AG04450 (cell line): Measurements from ENCODE around the gene GJB4. TPM values are rescaled to one million over a fixed set of nuclear protein-coding genes. Genes with fewer than 3 reads are reported as not detected.

Experiments
- CTCF ChIA-PET: fragments of 300-600, 350-600 bp; formaldehyde crosslinking; extraction: SDS; loops from one replicate; lab custom pipeline; 2022; ENCODE audit warnings: antibody characterized with exemption, inconsistent platforms; lab: Charles Lee
- POLR2A ChIA-PET: fragments of 350-600 bp; formaldehyde crosslinking; extraction: SDS; loops from one replicate; lab custom pipeline; 2021; ENCODE audit warnings: antibody characterized with exemption, inconsistent platforms; lab: Yijun Ruan, JAX
- DNase-seq: peaks from one replicate; pipeline ENCODE4 v3.0.0-alpha.2; 2011; ENCODE audit warnings: low read depth, low spot score
- H3K27ac ChIP-seq: one replicate; pipeline ENCODE4 v1.5.1; 2012; ENCODE audit warnings: low read depth, low read length, control low read depth
- H3K27me3 ChIP-seq: one replicate; pipeline ENCODE4 v1.6.0; 2012; ENCODE audit warnings: low read length; ENCODE audit not compliant: control insufficient read depth, insufficient read depth
- H3K4me3 ChIP-seq: 2 replicates; pipeline ENCODE4 v1.5.1; 2011; ENCODE audit warnings: mild to moderate bottlenecking, low read depth, low read length, control low read depth
- H3K9me3 ChIP-seq: 2 replicates; pipeline ENCODE4 v1.5.1; 2012; ENCODE audit warnings: low read length; ENCODE audit not compliant: control insufficient read depth, insufficient read depth
- CTCF ChIP-seq: IDR thresholded peaks from 2 replicates; pipeline ENCODE4 v1.5.1; 2011; ENCODE audit warnings: low read depth, low read length, control low read depth, inconsistent platforms
- polyA minus RNA-seq: library from RNA; depleted of rRNA, polyadenylated mRNA; stranded (reverse); fragments of >200 nt; gene quantifications from 2 replicates; pipeline ENCODE4 v1.2.3, GENCODE V29; 2011; rRNA and poly(A)+ RNA removed
- polyA plus RNA-seq: library from polyadenylated mRNA; depleted of rRNA; stranded (reverse); fragments of >200 nt; gene quantifications from 2 replicates; pipeline ENCODE4 v1.2.3, GENCODE V29; 2011; rRNA removed

The GJB4 gene
- polyA plus RNA-seq (not detected in 2 replicates), polyA minus RNA-seq (not detected in 2 replicates)

- ChIA-PET CTCF (interaction anchor here (1.6 kb wide), 1 partner anchor 16 kb away, joined by 4 read pairs; no protein-coding TSS in a partner anchor), POLR2A (no interaction called here)
- Histone ChIP-seq H3K27ac (no peak within 1 kb of the TSS), H3K27me3 (no peaks in the 10 kb centered on the region), H3K4me3 (no peak within 1 kb of the TSS), H3K9me3 (no peaks in the 10 kb centered on the region; the same call in 1 of the 2 replicates)
- DNase-seq = no peak
- no peak for TF ChIP-seq CTCF
These were observed at the start of gene GJB4 for GRCh38 chr1:34759503-34760357. Gene GJB4, plus strand, starts transcription at chr1:34759740. Its CDS starts 1,515 bp downstream, at chr1:34761255.

GRCh38 chr1:34710812-34711211 is 48.7 kb upstream of the GJB4 start:
- no peak overlapping the region for H3K4me3 ChIP-seq
- ChIA-PET CTCF (interaction anchor here (1.0 kb wide), 1 partner anchor 32 kb away, joined by 3 read pairs; no protein-coding TSS in a partner anchor), POLR2A (no interaction called here)
- no peaks in the 10 kb centered on the region for H3K9me3 ChIP-seq
- TF ChIP-seq CTCF = no peak
- H3K27me3 ChIP-seq = peaks cover 4% of the 10 kb centered on the region
- no peak overlapping the region for H3K27ac ChIP-seq
- DNase-seq = no peak

GRCh38 chr1:34711485-34711884 is 48.1 kb upstream of the GJB4 start:
- H3K4me3 ChIP-seq = no peak overlapping the region
- ChIA-PET CTCF (interaction anchor here (0.6 kb wide), 1 partner anchor 149 kb away, joined by 3 read pairs; no protein-coding TSS in a partner anchor), POLR2A (no interaction called here)
- no peak for DNase-seq
- H3K9me3 ChIP-seq = no peaks in the 10 kb centered on the region
- no peak overlapping the region for H3K27ac ChIP-seq
- no peak for TF ChIP-seq CTCF
- no peaks in the 10 kb centered on the region for H3K27me3 ChIP-seq

- CTCF ChIA-PET = interaction anchor here (0.6 kb wide), 1 partner anchor 148 kb away, joined by 3 read pairs; no protein-coding TSS in a partner anchor
- POLR2A ChIA-PET = no interaction called here
- DNase-seq = no peak
- H3K9me3 ChIP-seq = no peaks in the 10 kb centered on the region
- TF ChIP-seq CTCF = no peak
- H3K27me3 ChIP-seq = no peaks in the 10 kb centered on the region
- no peak overlapping the region for H3K4me3 ChIP-seq
- no peak overlapping the region for H3K27ac ChIP-seq
These were observed 47.4 kb upstream of the GJB4 start for GRCh38 chr1:34712007-34712688.
